HEK293T (cell line): ENCODE data around the gene ZNF334.

Experiments
- CTCF ChIA-PET: fragments of 350-600 bp; formaldehyde crosslinking; extraction: SDS; loops from one replicate; lab custom pipeline; 2021; ENCODE audit warnings: antibody characterized with exemption, inconsistent platforms; lab: Yijun Ruan, JAX
- POLR2A ChIA-PET: fragments of 350-600 bp; formaldehyde crosslinking; extraction: SDS; loops from one replicate; lab custom pipeline; 2020; ENCODE audit warnings: antibody characterized with exemption, inconsistent platforms; lab: Yijun Ruan, JAX
- DNase-seq: peaks from one replicate; pipeline ENCODE4 v3.0.0; 2012; ENCODE audit warnings: mixed read lengths; ENCODE audit errors: extremely low spot score
- ARNT ChIP-seq: fragments of 450-650 bp; IDR thresholded peaks from 2 replicates; pipeline ENCODE4 v1.6.1; 2017; ENCODE audit warnings: mild to moderate bottlenecking
- BHLHE40 ChIP-seq: fragments of 450-650 bp; IDR thresholded peaks from 2 replicates; pipeline ENCODE4 v1.6.1; 2016; ENCODE audit warnings: mild to moderate bottlenecking, moderate library complexity, borderline replicate concordance
- CTBP1 ChIP-seq: fragments of 450-650 bp; IDR thresholded peaks from 2 replicates; pipeline ENCODE4 v1.6.1; 2016; ENCODE audit warnings: borderline replicate concordance
- ELF4 ChIP-seq: fragments of 450-650 bp; IDR thresholded peaks from 2 replicates; pipeline ENCODE4 v1.6.1; 2017; ENCODE audit warnings: antibody characterized with exemption
- FOXA1 ChIP-seq: fragments of 450-650 bp; IDR thresholded peaks from 2 replicates; pipeline ENCODE4 v1.6.1; 2016; ENCODE audit warnings: mild to moderate bottlenecking
- FOXK2 ChIP-seq: fragments of 450-650 bp; IDR thresholded peaks from 2 replicates; pipeline ENCODE4 v1.6.1; 2016; ENCODE audit warnings: mild to moderate bottlenecking
- FOXM1 ChIP-seq: fragments of 450-650 bp; IDR thresholded peaks from 2 replicates; pipeline ENCODE4 v1.6.1; 2017; ENCODE audit warnings: mild to moderate bottlenecking, borderline replicate concordance
- HDGF ChIP-seq: fragments of 450-650 bp; IDR thresholded peaks from 2 replicates; pipeline ENCODE4 v1.6.1; 2017; ENCODE audit warnings: antibody characterized with exemption, borderline replicate concordance
- LEF1 ChIP-seq: fragments of 450-650 bp; IDR thresholded peaks from 2 replicates; pipeline ENCODE4 v1.6.1; 2017; ENCODE audit warnings: mild to moderate bottlenecking, borderline replicate concordance
- NFRKB ChIP-seq: fragments of 450-650 bp; IDR thresholded peaks from 2 replicates; pipeline ENCODE4 v1.6.1; 2016; ENCODE audit warnings: mild to moderate bottlenecking, moderate library complexity
- PKNOX1 ChIP-seq: fragments of 450-650 bp; IDR thresholded peaks from 2 replicates; pipeline ENCODE4 v1.6.1; 2016
- SP1 ChIP-seq: fragments of 450-650 bp; IDR thresholded peaks from 2 replicates; pipeline ENCODE4 v1.6.1; 2017
- SUZ12 ChIP-seq: fragments of 450-650 bp; IDR thresholded peaks from 2 replicates; pipeline ENCODE4 v1.6.1; 2016; ENCODE audit warnings: mild to moderate bottlenecking
- TARDBP ChIP-seq: fragments of 450-650 bp; IDR thresholded peaks from 2 replicates; pipeline ENCODE4 v1.6.1; 2016
- ZNF384 ChIP-seq: fragments of 450-650 bp; IDR thresholded peaks from 2 replicates; pipeline ENCODE4 v1.6.1; 2016

Gene ZNF334

GRCh38 chr20:46458866-46459750 lies 54.3 kb downstream of the ZNF334 start:
- TF ChIP-seq TARDBP (no peak), CTBP1 (no peak), BHLHE40 (no peak), SUZ12 (no peak), PKNOX1 (no peak), ZNF384 (no peak), FOXK2 (no peak), SP1 (no peak)
- ChIA-PET POLR2A (no interaction called here), CTCF (no interaction called here)
- no peak for DNase-seq

DNA sequence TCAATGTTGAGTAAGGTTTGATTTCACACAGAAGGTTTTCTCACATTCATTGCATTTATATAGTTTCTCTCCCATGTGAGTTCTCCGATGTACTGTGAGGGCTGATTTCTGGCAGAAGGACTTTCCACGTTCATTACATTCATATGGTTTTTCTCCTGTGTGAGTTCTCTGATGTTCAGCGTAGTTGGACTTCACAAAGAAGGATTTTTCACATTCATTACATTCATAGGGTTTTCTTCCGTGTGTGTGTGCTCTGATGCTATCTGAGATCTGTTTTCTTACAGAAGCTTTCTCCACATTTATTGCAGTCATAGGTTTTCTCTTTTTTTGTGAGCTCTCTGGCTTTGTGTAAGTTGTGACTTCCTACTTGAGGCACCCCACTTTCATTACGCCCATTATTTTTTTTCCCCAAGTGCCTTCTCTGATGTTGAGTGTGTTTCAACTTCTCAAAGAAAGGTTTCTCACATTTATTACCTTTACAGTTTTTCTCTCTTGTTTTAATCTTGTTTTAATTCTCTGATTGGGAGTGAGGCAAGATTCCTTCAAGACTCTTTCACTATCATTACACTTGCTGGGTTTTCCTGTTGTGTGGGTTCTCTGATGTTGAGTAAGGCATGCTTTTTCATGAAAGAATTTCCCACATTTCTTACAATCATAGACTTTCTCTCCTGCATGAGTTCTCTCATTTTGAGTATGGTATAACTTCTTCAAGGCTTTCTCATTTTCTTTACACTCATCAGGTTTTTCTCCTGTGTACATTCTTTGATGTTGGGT lies 56.9 kb downstream of the ZNF334 start:
- DNase-seq: no peak
- ChIA-PET POLR2A (no interaction called here), CTCF (no interaction called here)
- no peak for TF ChIP-seq HDGF
- no peak for TF ChIP-seq FOXA1
- no peak for TF ChIP-seq FOXK2
- no peak for TF ChIP-seq LEF1
- TF ChIP-seq SUZ12: no peak
- no peak for TF ChIP-seq CTBP1
- no peak for TF ChIP-seq NFRKB
- no peak for TF ChIP-seq ARNT
- TF ChIP-seq FOXM1: no peak
- TF ChIP-seq SP1: no peak
- TF ChIP-seq ELF4: no peak

DNA sequence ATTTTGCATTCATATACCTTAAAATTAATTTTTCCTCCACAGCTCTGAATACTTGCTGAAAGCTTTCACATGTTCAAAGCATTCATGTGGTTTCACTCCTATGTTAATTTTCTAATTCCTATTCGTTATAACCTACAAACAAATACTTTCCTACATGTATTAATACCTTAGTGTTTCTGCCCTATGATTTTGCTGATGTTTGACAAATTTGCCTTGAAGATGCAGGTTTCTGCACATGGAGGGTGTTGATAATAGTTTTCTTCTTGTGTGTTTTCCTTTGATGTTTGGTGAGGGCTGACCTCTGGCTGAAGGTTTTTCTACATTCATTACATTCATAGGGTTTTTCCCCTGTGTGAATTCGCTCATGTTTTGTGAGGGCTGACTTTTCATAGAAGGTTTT lies 57.6 kb downstream of the ZNF334 start:
- no peak for DNase-seq
- TF ChIP-seq FOXM1 (no peak), FOXK2 (no peak), SP1 (no peak), SUZ12 (no peak), HDGF (no peak)
- ChIA-PET POLR2A (no interaction called here), CTCF (no interaction called here)
